ENCODE results near the gene TNFSF13B.

The TNFSF13B gene

GRCh38 chr13:108269601-108270328 is at the start of gene TNFSF13B:
Gene TNFSF13B (plus strand): TSS chr13:108269718. CDS start chr13:108269896, 178 bp downstream.
- TF ChIP-seq CTCF (IDR thresholded peaks at IDR 0.05; ENCODE audit: low read depth, low read length, missing control alignments) = peak; percentile 38
- Histone ChIP-seq H3K27me3 (replicated peaks) (no peaks in the 10 kb centered on the region), H3K27ac (no peak within 1 kb of the TSS), H3K4me3 (ENCODE audit: low read depth, low read length) (peak within 1 kb of the TSS; percentile 45), H3K36me3 (replicated peaks) (no peaks in the 10 kb centered on the region)
- in situ Hi-C loops (cut with HindIII; ENCODE audit: low pct_ligation_motif_present, low sequenced_read_pairs) = no loop called here
- peak; percentile 6 for DNase-seq

GRCh38 chr13:108220041-108220440 is 49.5 kb upstream of the TNFSF13B start:
- in situ Hi-C loops (cut with HindIII; ENCODE audit: low pct_ligation_motif_present, low sequenced_read_pairs) = no loop called here
- Histone ChIP-seq H3K4me3 (ENCODE audit: low read depth, low read length) (no peak overlapping the region), H3K36me3 (replicated peaks) (no peaks in the 10 kb centered on the region), H3K27me3 (replicated peaks) (no peaks in the 10 kb centered on the region), H3K27ac (no peak overlapping the region)
- no peak for DNase-seq
- no peak for TF ChIP-seq CTCF (IDR thresholded peaks at IDR 0.05; ENCODE audit: low read depth, low read length, missing control alignments)

- no peaks in the 10 kb centered on the region for H3K27me3 ChIP-seq (replicated peaks)
- TF ChIP-seq CTCF (IDR thresholded peaks at IDR 0.05; ENCODE audit: low read depth, low read length, missing control alignments) = no peak
- no peak overlapping the region for H3K4me3 ChIP-seq (ENCODE audit: low read depth, low read length)
- no peaks in the 10 kb centered on the region for H3K36me3 ChIP-seq (replicated peaks)
- no peak overlapping the region for H3K27ac ChIP-seq
- DNase-seq = no peak
- in situ Hi-C loops (cut with HindIII; ENCODE audit: low pct_ligation_motif_present, low sequenced_read_pairs) = no loop called here
Observed at GRCh38 chr13:108223687-108224503, 45.6 kb upstream of the TNFSF13B start.

GRCh38 chr13:108225440-108225839 is 44.1 kb upstream of the TNFSF13B start:
- no peak overlapping the region for H3K27ac ChIP-seq
- DNase-seq = no peak
- in situ Hi-C loops (cut with HindIII; ENCODE audit: low pct_ligation_motif_present, low sequenced_read_pairs) = no loop called here
- H3K27me3 ChIP-seq (replicated peaks) = no peaks in the 10 kb centered on the region
- no peak for TF ChIP-seq CTCF (IDR thresholded peaks at IDR 0.05; ENCODE audit: low read depth, low read length, missing control alignments)
- no peaks in the 10 kb centered on the region for H3K36me3 ChIP-seq (replicated peaks)
- no peak overlapping the region for H3K4me3 ChIP-seq (ENCODE audit: low read depth, low read length)

GRCh38 chr13:108226184-108226583 is 43.3 kb upstream of the TNFSF13B start:
- in situ Hi-C loops (cut with HindIII; ENCODE audit: low pct_ligation_motif_present, low sequenced_read_pairs) = no loop called here
- Histone ChIP-seq H3K36me3 (replicated peaks) (no peaks in the 10 kb centered on the region), H3K27me3 (replicated peaks) (no peaks in the 10 kb centered on the region), H3K27ac (no peak overlapping the region), H3K4me3 (ENCODE audit: low read depth, low read length) (no peak overlapping the region)
- TF ChIP-seq CTCF (IDR thresholded peaks at IDR 0.05; ENCODE audit: low read depth, low read length, missing control alignments) = no peak
- DNase-seq = no peak
